Activated T-cell treated with anti-CD3 and anti-CD28 coated beads, Interleukin-2, amount 50 U/mL, for 4 hours (primary cell): ENCODE data around the gene BABAM2. TPM values are rescaled to one million over a fixed set of nuclear protein-coding genes. Genes with fewer than 3 reads are reported as not detected.

Experiments
- ATAC-seq, 2 donors: fragments of 200-7000 bp; cut with Tn5 transposase; one replicate each; pipeline ENCODE4 v1.10.0; 2021
- DNase-seq: peaks from one replicate; pipeline ENCODE4 v3.0.0-alpha.2; 2020
- H3K27me3 Mint-ChIP-seq: one replicate; pipeline ENCODE4 v1.8.0; 2021; ENCODE audit warnings: low read depth, mixed read lengths
- H3K36me3 Mint-ChIP-seq: one replicate; pipeline ENCODE4 v1.8.0; 2022; ENCODE audit warnings: mixed read lengths; ENCODE audit not compliant: insufficient read depth
- H3K4me1 Mint-ChIP-seq: one replicate; pipeline ENCODE4 v1.8.0; 2021; ENCODE audit warnings: low read depth, mixed read lengths
- H3K4me3 Mint-ChIP-seq: one replicate; pipeline ENCODE4 v1.8.0; 2021; ENCODE audit warnings: mild to moderate bottlenecking, moderate library complexity, mixed read lengths
- H3K9me3 Mint-ChIP-seq: one replicate; pipeline ENCODE4 v1.8.0; 2021; ENCODE audit warnings: mixed read lengths
- total RNA-seq, 3 donors: library from RNA; stranded (reverse); gene quantifications; one replicate each; pipeline ENCODE4 v1.2.1, GENCODE V29; 2021

BABAM2 gene
- total RNA-seq, 3 donors from 2014 or later: 34.3 to 45.9 (median 35.6) TPM

DNA sequence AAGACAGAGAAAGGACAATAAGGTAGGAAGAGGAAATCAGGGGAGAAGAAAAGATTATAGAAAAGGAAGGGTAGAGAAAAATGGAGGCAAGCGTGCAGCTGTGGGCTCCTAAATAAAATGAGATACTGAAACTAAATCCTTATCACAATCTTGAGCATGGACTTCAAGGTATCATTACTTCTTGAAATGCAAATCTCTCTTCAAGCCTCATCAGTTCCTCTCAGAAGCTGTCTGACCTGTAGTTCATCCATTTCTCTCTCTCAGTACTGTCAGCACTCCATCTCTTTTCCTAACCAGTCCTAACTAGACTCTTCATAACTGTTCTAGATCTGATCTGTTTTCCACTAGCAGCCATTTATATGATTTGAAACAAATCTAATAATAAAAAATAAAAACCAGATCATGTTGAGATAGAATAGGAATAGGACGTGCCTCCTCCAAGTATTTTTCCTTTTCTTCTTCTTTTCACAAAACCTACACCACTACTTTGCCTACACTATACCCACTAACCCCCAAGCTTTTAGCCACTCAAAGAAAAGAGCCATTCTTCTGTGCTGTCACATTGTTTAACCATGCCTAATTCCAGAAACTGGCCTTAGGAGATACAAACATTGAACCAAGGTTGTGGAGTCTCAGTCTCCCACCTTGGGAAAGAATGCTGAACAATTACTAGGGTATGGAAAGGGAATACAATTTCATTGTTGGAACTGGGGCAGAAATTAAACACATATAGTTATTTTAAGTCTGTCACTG is 21.1 kb downstream of the BABAM2 start:
- Mint-ChIP-seq H3K27me3 (no peaks in the 10 kb centered on the region), H3K36me3 (peaks cover 24% of the 10 kb centered on the region), H3K9me3 (no peaks in the 10 kb centered on the region), H3K4me3 (no peak overlapping the region), H3K4me1 (peaks cover 24% of the 10 kb centered on the region)
- ATAC-seq (no peak), DNase-seq (no peak)

- Mint-ChIP-seq H3K4me3 (no peak overlapping the region), H3K4me1 (peaks cover 18% of the 10 kb centered on the region), H3K36me3 (peaks cover 20% of the 10 kb centered on the region), H3K27me3 (no peaks in the 10 kb centered on the region), H3K9me3 (no peaks in the 10 kb centered on the region)
- no peak for DNase-seq
- ATAC-seq: no peak
Observed at GRCh38 chr2:27912512-27912911, 22.0 kb downstream of the BABAM2 start.

DNA sequence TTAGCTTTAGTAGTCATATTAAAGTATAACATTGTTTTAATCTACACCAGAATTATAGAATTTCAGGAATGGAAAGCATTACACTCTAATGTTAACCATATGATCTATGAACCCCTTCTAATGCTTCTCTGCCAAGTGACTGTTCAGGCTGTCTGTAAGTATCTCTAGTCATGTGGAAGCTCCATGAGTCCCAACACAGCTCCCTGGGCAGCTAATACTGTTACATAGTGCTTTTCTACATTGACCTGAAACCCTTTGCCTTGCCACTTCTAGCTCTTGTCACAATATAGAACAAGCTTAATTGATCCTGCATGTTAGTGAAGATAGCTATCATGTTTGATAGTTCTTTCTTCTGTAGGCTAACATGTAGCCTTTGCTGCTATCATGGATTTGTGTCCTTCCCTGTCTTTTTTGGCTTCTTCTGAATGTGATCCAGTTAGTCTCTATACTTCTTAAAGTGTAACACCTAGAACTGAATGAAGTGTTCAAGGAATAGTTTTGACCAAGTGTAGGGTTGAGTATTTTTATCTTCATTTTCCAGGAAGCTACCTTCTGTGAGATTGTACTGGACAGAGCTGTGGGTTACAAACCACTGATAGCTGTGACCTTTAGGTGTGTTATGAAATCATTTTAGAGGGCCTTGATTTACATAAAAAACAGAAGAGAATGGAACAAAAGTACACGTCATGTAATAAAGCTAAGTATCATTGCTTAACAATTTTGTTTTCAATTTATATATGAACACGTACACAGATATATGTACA is 23.7 kb downstream of the BABAM2 start:
- peaks cover 15% of the 10 kb centered on the region for H3K4me1 Mint-ChIP-seq
- peaks cover 19% of the 10 kb centered on the region for H3K36me3 Mint-ChIP-seq
- no peaks in the 10 kb centered on the region for H3K9me3 Mint-ChIP-seq
- DNase-seq (no peak), ATAC-seq (no peak)
- no peaks in the 10 kb centered on the region for H3K27me3 Mint-ChIP-seq
- H3K4me3 Mint-ChIP-seq: no peak overlapping the region

DNA sequence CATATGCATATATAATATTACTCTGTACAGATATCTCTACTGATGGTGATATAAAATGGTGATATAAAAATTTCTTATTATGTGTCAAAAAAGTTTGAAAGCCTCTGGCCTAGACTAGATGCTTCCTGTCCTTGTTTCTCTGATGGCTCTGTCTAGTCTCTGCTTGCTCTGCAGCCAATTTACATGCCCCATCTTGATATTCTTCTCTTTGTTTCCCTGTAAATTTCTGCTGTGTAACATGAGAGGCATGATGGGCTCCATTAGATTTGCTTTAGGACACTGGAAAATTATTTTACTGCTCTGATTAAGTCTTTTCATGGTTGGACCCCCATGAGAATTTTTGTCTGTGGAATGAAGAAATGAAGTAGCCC is 24.3 kb downstream of the BABAM2 start:
- H3K4me1 Mint-ChIP-seq: peaks cover 19% of the 10 kb centered on the region
- no peaks in the 10 kb centered on the region for H3K27me3 Mint-ChIP-seq
- H3K9me3 Mint-ChIP-seq: no peaks in the 10 kb centered on the region
- peaks cover 15% of the 10 kb centered on the region for H3K36me3 Mint-ChIP-seq
- ATAC-seq: no peak
- no peak for DNase-seq
- H3K4me3 Mint-ChIP-seq: no peak overlapping the region

GRCh38 chr2:27915191-27915590 is 24.7 kb downstream of the BABAM2 start:
- H3K36me3 Mint-ChIP-seq: peaks cover 15% of the 10 kb centered on the region
- H3K4me1 Mint-ChIP-seq: peaks cover 23% of the 10 kb centered on the region
- H3K9me3 Mint-ChIP-seq: no peaks in the 10 kb centered on the region
- ATAC-seq (no peak), DNase-seq (no peak)
- H3K27me3 Mint-ChIP-seq: no peaks in the 10 kb centered on the region
- no peak overlapping the region for H3K4me3 Mint-ChIP-seq

GRCh38 chr2:27915874-27916273 is 25.3 kb downstream of the BABAM2 start:
- Mint-ChIP-seq H3K36me3 (peaks cover 14% of the 10 kb centered on the region), H3K27me3 (no peaks in the 10 kb centered on the region), H3K9me3 (no peaks in the 10 kb centered on the region), H3K4me1 (peaks cover 25% of the 10 kb centered on the region), H3K4me3 (no peak overlapping the region)
- DNase-seq (no peak), ATAC-seq (no peak)

- ATAC-seq (no peak), DNase-seq (no peak)
- peaks cover 12% of the 10 kb centered on the region for H3K36me3 Mint-ChIP-seq
- peaks cover 23% of the 10 kb centered on the region for H3K4me1 Mint-ChIP-seq
- H3K9me3 Mint-ChIP-seq: no peaks in the 10 kb centered on the region
- no peaks in the 10 kb centered on the region for H3K27me3 Mint-ChIP-seq
- no peak overlapping the region for H3K4me3 Mint-ChIP-seq
Observed at GRCh38 chr2:27916293-27916995, 25.9 kb downstream of the BABAM2 start.

- ATAC-seq: no peak
Observed at GRCh38 chr2:27920148-27920885, 29.8 kb downstream of the BABAM2 start.

DNA sequence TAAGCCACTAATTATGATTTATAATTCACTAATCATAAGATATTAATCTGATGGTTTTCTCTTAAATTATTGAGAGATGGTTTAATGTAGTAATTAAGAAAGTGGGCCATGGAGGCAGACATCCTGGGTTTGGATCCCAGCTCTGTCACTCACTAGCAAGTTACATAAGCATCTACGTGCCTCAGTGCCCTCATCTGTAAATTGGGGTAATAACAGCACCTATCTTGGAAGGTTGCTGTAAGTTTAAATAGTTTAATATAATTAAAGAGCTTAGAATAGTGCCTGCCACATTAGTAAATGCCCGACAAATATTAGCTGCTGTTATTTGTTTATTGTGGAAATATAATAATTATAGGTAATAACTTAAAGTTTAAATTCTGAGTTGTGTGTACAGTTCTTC is 30.9 kb downstream of the BABAM2 start:
- Mint-ChIP-seq H3K4me1 (peaks cover 29% of the 10 kb centered on the region), H3K4me3 (no peak overlapping the region), H3K9me3 (no peaks in the 10 kb centered on the region), H3K36me3 (peaks cover 16% of the 10 kb centered on the region), H3K27me3 (no peaks in the 10 kb centered on the region)
- no peak for ATAC-seq
- DNase-seq: no peak

More at GRCh38 chr2:27920148-27920885, 29.8 kb downstream of the BABAM2 start:
- Mint-ChIP-seq H3K27me3 (no peaks in the 10 kb centered on the region), H3K36me3 (peaks cover 15% of the 10 kb centered on the region), H3K9me3 (no peaks in the 10 kb centered on the region), H3K4me1 (peaks cover 25% of the 10 kb centered on the region), H3K4me3 (no peak overlapping the region)
- DNase-seq: no peak

DNA sequence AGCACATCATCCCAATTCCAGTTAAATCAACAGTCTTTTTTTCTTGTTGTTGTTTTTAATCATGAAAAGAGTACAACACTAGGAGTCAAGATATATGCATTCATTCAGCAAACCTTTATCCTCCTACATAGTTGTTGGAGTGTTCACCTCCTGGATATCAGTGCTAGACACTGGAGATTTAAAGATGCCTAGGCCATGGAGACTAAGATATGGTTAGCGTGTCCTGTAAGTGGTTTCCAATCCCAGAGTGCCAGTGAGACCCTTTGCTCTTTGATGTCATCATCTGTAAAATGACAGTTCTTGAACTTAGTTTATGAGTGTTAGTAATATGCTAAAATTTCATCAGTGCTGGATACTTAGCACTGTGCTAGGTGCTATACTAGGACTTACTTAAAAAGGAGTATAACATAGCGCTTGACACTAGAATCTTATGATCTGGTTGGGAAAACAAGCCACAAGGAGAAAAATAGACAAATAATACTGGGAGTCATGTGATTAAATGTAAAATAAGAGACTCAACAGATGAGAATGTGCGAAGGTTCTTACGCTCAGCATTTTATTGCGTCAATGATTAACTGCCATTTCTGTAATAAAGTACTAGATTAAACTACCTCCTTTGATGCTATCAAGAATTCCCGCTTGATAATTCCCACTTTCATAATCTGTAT is 31.5 kb downstream of the BABAM2 start:
- DNase-seq (no peak), ATAC-seq (no peak)
- Mint-ChIP-seq H3K27me3 (no peaks in the 10 kb centered on the region), H3K9me3 (no peaks in the 10 kb centered on the region), H3K4me3 (no peak overlapping the region), H3K36me3 (peaks cover 19% of the 10 kb centered on the region), H3K4me1 (peaks cover 31% of the 10 kb centered on the region)

DNA sequence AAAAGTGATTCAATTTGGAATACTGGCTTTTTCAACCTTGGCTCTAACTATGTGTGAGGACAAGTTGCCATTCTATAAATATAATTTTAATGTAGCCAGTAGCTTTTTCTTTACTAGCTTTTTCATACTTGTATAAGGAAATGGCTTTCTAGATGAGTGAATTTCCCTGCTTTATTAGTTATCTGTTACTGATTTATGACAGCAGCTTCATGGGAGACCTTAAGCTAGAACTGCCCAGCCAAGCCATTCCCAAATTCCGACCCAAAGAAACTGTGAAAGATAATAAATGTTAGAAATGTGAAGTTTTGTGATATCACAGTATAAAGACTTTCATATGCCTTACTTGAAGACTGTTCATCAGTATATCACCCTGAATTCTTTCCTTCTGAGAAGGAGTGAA is 32.3 kb downstream of the BABAM2 start:
- ATAC-seq: no peak
- Mint-ChIP-seq H3K36me3 (peaks cover 20% of the 10 kb centered on the region), H3K9me3 (no peaks in the 10 kb centered on the region), H3K4me1 (peaks cover 33% of the 10 kb centered on the region), H3K27me3 (no peaks in the 10 kb centered on the region), H3K4me3 (no peak overlapping the region)
- no peak for DNase-seq

DNA sequence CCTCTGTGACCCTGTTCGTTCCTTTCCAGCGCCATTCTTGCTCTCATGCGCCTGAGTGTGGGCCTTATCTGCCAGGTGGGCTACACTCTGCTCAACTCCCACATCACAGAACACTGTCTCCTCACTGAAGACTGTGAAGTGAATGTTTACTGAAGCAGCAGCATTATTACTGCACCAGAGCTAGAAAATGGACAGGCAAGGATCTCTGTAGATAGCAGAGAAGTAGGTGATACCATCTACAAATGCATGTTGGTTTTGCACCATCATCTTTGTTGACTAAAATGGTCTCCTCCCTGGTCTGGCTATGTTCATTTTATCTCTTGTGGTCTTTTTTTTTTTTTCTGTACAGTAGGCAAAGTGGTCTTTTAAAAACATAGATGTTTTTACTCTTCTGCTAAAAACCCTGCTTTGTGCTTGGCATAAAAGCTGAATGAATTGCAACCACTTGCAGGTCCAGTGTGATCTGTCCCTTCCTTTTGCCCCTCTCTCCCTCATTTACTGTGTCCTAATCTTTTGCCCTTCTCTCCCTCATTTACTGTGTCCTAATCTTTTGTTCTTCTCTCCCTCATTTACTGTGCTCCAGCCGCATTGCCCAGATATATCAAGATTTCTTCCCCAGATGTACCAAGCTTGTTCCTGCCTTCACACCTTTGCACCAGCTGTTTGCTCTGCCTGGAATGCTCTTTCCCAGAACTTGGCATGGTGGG is 35.4 kb downstream of the BABAM2 start:
- Mint-ChIP-seq H3K4me3 (no peak overlapping the region), H3K9me3 (no peaks in the 10 kb centered on the region), H3K36me3 (peaks cover 25% of the 10 kb centered on the region), H3K4me1 (peaks cover 16% of the 10 kb centered on the region), H3K27me3 (no peaks in the 10 kb centered on the region)
- ATAC-seq (no peak), DNase-seq (no peak)

GRCh38 chr2:27929916-27930486 is 39.5 kb downstream of the BABAM2 start:
- DNase-seq (no peak), ATAC-seq (no peak)
- peaks cover 33% of the 10 kb centered on the region for H3K36me3 Mint-ChIP-seq
- peaks cover 16% of the 10 kb centered on the region for H3K4me1 Mint-ChIP-seq
- H3K9me3 Mint-ChIP-seq: no peaks in the 10 kb centered on the region
- no peaks in the 10 kb centered on the region for H3K27me3 Mint-ChIP-seq
- no peak overlapping the region for H3K4me3 Mint-ChIP-seq
